ENCODE results near the gene RABAC1. TPM values are rescaled to one million over a fixed set of nuclear protein-coding genes. Genes with fewer than 3 reads are reported as not detected.

The RABAC1 gene
- total RNA-seq, 1 experiment from 2014 or later, result 66.3 TPM

DNA sequence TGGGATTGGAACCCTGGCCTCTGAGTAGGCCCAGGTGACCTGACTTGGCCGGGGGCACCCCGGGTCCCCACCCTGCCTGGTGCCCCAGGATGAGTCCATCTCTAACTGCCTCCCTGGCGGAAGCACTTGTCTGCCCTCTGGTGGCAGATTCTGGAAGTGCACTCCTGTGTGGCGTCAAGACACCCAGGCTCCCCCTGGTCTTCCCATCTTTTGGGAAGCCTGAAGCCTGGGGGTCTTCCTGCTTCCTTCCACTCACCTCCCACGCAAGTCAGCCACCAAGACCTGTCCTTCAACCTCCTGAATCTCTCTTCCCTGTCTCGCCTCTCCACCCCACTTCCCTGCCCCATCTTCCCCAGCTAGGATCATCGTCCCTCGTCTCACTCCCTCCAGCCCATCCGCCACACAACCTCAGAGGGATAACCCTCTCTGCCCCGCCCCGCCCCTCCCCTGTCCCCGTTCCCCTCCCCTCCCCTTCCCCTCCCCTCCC is 7.4 kb downstream of the RABAC1 start:
- TF ChIP-seq POLR2A (IDR thresholded peaks at IDR 0.05; ENCODE audit: borderline replicate concordance, extremely low read depth, insufficient read depth, insufficient read length), result no peak
- no peak for TF ChIP-seq ELF1 (IDR thresholded peaks at IDR 0.05; ENCODE audit: borderline replicate concordance, low read depth)
- peak; percentile 85 for TF ChIP-seq RAD21 (IDR thresholded peaks at IDR 0.05; ENCODE audit: low read depth)
- peak; percentile 81 to 99 (median 97) for TF ChIP-seq CTCF (IDR thresholded peaks at IDR 0.05 in 2 of 3, conservative IDR thresholded peaks at IDR 0.05 in 1 of 3; ENCODE audit: borderline replicate concordance in 1 of 3, insufficient read depth in 1 of 3, low read depth in 2 of 3, low read length in 2 of 3)
- peak; percentile 59 for DNase-seq (ENCODE audit: low read depth, low spot score)
- H3K9me3 ChIP-seq (ENCODE audit: control insufficient read depth in 1 of 2, insufficient read depth in 1 of 2, low read depth in 1 of 2, low read length in 2 of 2), result no peaks in the 10 kb centered on the region
- ChIA-PET RAD21 (ENCODE audit: low non-redundant PET in 1 of 2, low total read pairs in 2 of 2, uncharacterized antibody in 2 of 2, unreplicated experiment in 2 of 2) (interaction anchor here in 1 of 2 experiments (1.0 to 1.2 kb wide), 2 partner anchors 65 to 79 kb away, joined by 3 read pairs; no protein-coding TSS in a partner anchor), POLR2A (no interaction called here), CTCF (interaction anchor here (0.7 to 2.4 kb wide), 5 partner anchors 14 to 157 kb away, joined by 3 to 15 read pairs (median 3); no protein-coding TSS in a partner anchor)
- peak; percentile 97 for ATAC-seq
- BruUV-seq (replicated peaks), result no TSS peak
- no peak overlapping the region for H3K9ac ChIP-seq (ENCODE audit: low read length)
- H3K9me2 ChIP-seq (ENCODE audit: insufficient read depth), result no peaks in the 10 kb centered on the region
- intact Hi-C loops (cut with micrococcal nuclease), result loop anchor here (1.0 to 10.0 kb wide), 2 partner anchors 78 to 247 kb away; partner anchors contain the start of gene CEACAM5
- H3K79me2 ChIP-seq (ENCODE audit: insufficient read depth, low read length), result no peaks in the 10 kb centered on the region
- H2AFZ ChIP-seq (ENCODE audit: low read depth, low read length, poor library complexity, severe bottlenecking), result no peak overlapping the region
- H4K20me1 ChIP-seq (ENCODE audit: insufficient read depth), result no peaks in the 10 kb centered on the region
- no peak overlapping the region for H3K4me3 ChIP-seq (replicated peaks in 1 of 2; ENCODE audit: low read depth in 1 of 2, low read length in 2 of 2)
- H3K27ac ChIP-seq (ENCODE audit: low read depth, low read length), result no peak overlapping the region
- H3K4me1 ChIP-seq (ENCODE audit: control insufficient read depth in 1 of 2, insufficient read depth in 2 of 2, low read length in 2 of 2), result peaks cover 0 to 7% of the 10 kb centered on the region in 2 experiments; a peak in 1 of 4 replicates
- peak overlapping the region; percentile 54 for H3K4me2 ChIP-seq (ENCODE audit: low read length)
- no peaks in the 10 kb centered on the region for H3K27me3 ChIP-seq (ENCODE audit: insufficient read depth, low read length)
- no peaks in the 10 kb centered on the region for H3K36me3 ChIP-seq (ENCODE audit: control insufficient read depth in 1 of 2, insufficient read depth in 2 of 2, low read length in 2 of 2)

GRCh38 chr19:41947091-41947490 is 12.0 kb downstream of the RABAC1 start:
- H3K9ac ChIP-seq (ENCODE audit: low read length), result no peak overlapping the region
- intact Hi-C loops (cut with micrococcal nuclease), result no loop called here
- no peak for DNase-seq (ENCODE audit: low read depth, low spot score)
- no peak overlapping the region for H3K4me2 ChIP-seq (ENCODE audit: low read length)
- no TSS peak for BruUV-seq (replicated peaks)
- H3K36me3 ChIP-seq (ENCODE audit: control insufficient read depth in 1 of 2, insufficient read depth in 2 of 2, low read length in 2 of 2), result no peaks in the 10 kb centered on the region
- H4K20me1 ChIP-seq (ENCODE audit: insufficient read depth), result no peaks in the 10 kb centered on the region
- no peak for TF ChIP-seq YY1 (IDR thresholded peaks at IDR 0.05; ENCODE audit: extremely low read depth, insufficient replicate concordance, low read depth, low read length)
- TF ChIP-seq SIN3A (IDR thresholded peaks at IDR 0.05; ENCODE audit: low read depth), result no peak
- no peak for TF ChIP-seq FOSL1 (IDR thresholded peaks at IDR 0.05; ENCODE audit: low read depth)
- TF ChIP-seq CTCF (IDR thresholded peaks at IDR 0.05 in 2 of 3, conservative IDR thresholded peaks at IDR 0.05 in 1 of 3; ENCODE audit: borderline replicate concordance in 1 of 3, insufficient read depth in 1 of 3, low read depth in 2 of 3, low read length in 2 of 3), result no peak
- TF ChIP-seq JUND (IDR thresholded peaks at IDR 0.05), result no peak
- H3K9me3 ChIP-seq (ENCODE audit: control insufficient read depth in 1 of 2, insufficient read depth in 1 of 2, low read depth in 1 of 2, low read length in 2 of 2), result no peaks in the 10 kb centered on the region
- H3K4me1 ChIP-seq (ENCODE audit: control insufficient read depth in 1 of 2, insufficient read depth in 2 of 2, low read length in 2 of 2), result peaks cover 0 to 7% of the 10 kb centered on the region in 2 experiments; a peak in 1 of 4 replicates
- ChIA-PET POLR2A (interaction anchor here (1.2 kb wide), 1 partner anchor 63 kb away, joined by 3 read pairs; no protein-coding TSS in a partner anchor), CTCF (interaction anchor here (0.8 kb wide), 1 partner anchor 74 kb away, joined by 3 read pairs; no protein-coding TSS in a partner anchor), RAD21 (ENCODE audit: low non-redundant PET in 1 of 2, low total read pairs in 2 of 2, uncharacterized antibody in 2 of 2, unreplicated experiment in 2 of 2) (no interaction called here)
- H3K79me2 ChIP-seq (ENCODE audit: insufficient read depth, low read length), result no peaks in the 10 kb centered on the region
- no peaks in the 10 kb centered on the region for H3K9me2 ChIP-seq (ENCODE audit: insufficient read depth)
- no peak for ATAC-seq
- no peak overlapping the region for H2AFZ ChIP-seq (ENCODE audit: low read depth, low read length, poor library complexity, severe bottlenecking)
- H3K27ac ChIP-seq (ENCODE audit: low read depth, low read length), result no peak overlapping the region
- H3K27me3 ChIP-seq (ENCODE audit: insufficient read depth, low read length), result no peaks in the 10 kb centered on the region
- H3K4me3 ChIP-seq (replicated peaks in 1 of 2; ENCODE audit: low read depth in 1 of 2, low read length in 2 of 2), result no peak overlapping the region

Data from HCT116 (cell line).